Left kidney (tissue), 2 donors: ENCODE results near the gene SUGCT. TPM values are rescaled to one million over a fixed set of nuclear protein-coding genes. Genes with fewer than 3 reads are reported as not detected.
"Not testable (repeated sequence)": the region's sequence is repeated elsewhere in the genome, so short reads cannot be mapped to it uniquely, and the experiment has no call there.

Experiments
- DNase-seq: peaks from one replicate; pipeline ENCODE4 v3.0.0-alpha.2; 2013
- polyA plus RNA-seq: library from polyadenylated mRNA; unstranded; fragments of 120-200 nt; gene quantifications from one replicate; pipeline ENCODE4 v1.2.1, GENCODE V29; 2013; ENCODE audit not compliant: insufficient read length

The SUGCT gene
- polyA plus RNA-seq, 1 donor: 14.0 TPM

DNA sequence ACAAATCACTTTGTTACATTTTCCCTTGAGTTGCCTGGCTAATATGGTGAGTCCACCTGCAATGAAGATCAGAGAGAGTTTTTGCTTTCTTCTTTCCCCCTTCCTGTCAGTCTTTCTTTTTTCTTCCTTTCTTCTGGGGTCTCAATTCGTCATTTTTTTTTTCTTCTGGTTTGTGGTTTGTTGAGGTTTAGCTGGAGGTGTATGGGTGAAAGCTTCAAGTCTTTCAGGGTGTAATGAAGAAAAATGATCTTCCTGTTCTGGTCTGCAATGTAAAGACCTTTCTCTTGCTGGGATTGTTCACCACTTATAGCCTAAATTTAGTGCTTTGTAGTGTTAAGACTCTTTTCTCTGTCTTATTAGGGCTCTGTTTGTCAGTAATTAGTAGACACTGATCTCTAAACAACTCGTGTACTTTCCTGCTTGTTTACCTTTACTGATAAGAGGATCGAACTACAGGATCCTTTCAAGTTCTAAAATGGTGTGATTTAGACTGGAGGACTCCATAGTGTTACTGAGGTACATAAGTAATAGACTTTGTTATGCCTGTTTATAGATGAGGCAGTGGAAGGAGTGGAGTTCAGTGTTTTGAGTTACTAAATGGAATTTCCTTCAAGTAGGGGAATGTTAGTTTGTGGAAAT lies 129.1 kb downstream of the SUGCT start:
- DNase-seq: no peak

DNA sequence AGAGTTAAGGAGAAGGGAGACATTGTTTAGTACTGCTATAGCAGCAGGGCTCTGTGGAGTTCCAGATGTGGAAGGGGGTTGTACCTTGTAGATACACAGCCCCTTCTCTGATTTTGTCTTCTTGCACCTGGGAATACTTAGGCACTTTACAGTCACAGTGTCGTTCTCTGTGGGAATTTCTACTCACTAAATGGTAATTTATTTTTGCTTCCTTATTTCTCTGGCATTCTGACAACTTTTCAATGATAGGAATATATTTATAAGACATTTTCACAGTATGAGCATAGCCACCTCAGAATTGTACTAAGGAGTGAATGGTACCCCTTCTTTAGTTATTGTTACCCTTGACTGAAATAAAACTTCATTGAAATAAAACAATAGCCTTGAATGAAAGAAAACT lies 132.8 kb downstream of the SUGCT start:
- no peak for DNase-seq

DNA sequence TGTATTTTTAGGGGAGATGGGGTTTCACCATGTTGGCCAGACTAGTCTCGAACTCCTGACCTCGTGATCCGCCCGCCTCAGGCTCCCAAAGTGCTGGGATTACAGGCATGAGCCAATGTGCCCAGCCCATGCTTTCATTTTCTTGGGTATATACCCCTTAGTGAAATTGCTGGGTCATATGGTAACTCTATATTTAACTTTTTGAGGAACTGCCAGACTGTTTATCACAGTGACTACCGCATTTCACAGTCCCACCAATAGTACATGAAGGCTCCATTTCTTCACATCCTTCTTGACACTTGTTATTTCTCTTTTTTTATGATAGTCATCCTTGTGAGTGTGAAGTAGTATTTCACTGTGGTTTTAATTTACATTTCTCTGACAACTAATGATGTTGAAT lies 134.0 kb downstream of the SUGCT start:
- not testable (repeated sequence) for DNase-seq

DNA sequence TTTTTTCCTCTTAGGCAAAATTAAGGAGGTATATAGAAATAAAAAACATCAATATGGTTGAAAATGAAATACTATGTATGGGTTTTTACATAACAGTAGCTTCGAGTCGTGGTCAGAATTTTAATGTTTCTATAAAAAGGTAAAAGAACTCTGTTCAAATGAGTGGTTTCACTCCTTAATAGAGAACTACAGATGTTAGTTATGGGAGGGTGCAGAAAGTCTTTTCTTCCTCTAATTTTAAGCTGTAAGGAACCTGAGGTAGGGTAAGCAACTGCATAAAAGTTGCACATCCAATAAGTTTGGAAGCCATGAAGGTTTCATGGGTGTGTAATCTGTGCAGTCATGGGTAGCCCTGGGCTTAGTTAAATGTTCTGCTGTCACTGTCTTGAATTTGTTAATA lies 141.3 kb downstream of the SUGCT start:
- DNase-seq: no peak

DNA sequence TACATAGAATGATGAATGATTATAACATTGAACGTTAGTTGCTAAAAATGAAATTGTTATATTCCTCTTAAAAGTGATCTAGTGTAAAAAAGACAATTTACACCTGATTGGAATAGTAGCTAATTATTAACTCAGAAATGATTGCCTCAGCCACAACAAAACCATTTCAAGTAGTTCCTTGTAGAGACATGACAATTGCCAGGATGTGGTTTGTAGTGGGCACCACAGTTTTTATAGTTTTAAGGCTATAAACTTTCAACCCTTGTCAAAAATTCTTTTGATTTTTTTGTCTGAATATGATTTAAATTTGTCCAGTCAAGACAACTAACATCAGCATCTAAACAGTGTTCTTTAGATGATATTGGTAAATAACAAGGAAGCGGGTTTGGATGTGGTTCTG lies 145.2 kb downstream of the SUGCT start:
- no peak for DNase-seq

DNA sequence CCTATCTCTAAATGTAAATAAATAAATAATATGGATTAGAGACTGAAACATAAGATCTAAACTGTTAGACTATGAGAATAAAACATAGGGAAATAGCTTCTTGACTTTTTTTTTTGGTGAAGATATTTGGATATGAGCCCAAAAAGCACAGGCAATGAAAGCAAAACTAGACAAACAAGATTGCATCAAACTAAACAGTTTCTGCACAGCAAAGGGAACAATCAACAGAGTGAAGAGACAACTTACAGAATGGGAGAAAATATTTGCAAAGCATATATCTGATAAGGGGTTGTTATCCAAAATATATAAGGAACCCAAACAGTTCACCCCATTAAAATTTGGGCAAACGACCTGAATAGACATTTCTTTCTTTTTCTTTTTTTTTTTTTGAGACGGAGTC lies 148.1 kb downstream of the SUGCT start:
- no peak for DNase-seq

DNA sequence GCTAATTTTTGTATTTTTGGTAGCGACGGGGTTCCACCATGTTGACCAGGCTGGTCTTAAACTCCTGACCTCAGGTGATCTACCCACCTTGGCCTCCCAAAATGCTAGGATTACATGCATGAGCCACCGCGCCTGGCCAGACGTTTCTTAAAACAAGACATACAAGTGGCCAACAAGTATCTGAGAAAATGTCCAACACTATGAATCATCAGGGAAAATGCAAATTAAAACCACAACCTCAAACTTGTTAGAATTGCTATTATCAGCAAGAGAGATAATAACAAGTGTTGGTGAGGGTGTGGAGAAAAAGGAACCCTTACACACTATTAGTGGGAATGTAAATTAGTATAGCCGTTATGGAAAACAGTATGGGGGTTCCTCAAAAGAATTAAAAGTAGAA lies 148.6 kb downstream of the SUGCT start:
- DNase-seq: no peak

DNA sequence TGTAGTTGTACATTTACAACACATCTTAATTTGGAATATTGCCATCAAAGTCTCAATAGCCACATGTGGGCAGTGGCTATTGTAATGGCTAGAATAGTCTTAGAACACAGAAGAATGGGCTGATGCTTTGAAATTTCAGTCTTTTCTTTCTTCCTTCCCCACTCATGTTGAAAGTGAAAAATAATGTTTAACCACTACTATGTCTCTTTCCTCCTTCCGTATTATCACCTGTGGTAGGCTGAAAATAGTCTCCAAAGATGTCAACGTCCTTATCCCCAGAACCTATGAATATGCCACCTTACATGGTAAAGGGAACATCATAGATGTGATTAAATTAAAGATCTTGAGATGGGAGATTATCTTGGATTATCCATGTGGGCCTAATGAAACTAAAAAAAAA lies 154.0 kb downstream of the SUGCT start:
- DNase-seq: no peak

DNA sequence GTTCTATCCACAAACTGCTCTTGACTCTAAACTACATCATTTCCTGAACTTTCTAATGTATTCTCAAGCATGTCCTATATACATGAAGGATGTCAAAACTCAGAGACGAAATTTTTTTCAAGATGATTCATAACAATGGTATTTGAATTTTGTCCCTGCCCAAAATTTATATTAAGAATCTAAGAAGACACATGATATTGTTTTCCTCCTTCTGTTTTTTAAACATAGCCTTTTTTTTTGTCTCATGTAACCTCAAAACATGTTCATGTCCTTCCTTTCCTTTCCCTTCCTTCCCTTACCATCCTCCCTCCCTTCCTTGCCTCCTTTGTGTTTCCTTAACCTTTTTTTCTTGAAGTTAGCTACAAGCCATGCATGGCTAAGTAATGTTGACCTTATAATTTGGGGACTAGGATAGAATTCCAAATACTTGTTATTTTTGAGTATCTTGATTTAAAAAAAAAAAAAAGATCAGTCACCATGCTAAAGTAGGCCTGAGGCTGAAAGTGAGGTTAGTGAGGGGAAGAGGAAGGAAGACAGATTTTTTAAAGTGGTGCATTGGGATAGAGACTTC lies 163.0 kb downstream of the SUGCT start:
- no peak for DNase-seq

DNA sequence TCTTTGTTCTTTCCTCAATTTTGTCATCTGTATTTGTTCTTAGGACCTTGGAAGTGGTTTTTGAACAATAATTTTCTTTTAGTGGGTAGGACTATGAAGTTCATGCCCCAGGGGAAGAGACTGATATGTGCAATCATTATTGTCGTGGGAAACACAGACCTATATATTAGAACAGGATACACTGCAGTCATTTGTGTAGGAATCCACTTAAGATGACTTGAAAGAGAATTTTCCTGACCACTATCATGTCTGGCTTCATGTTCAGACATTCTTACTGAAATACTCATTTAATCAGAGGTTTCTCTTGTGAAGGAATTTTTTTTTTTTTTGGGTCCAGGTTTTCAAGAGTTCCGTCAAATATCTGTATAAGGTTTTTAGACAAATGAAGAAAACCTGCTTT lies 163.6 kb downstream of the SUGCT start:
- DNase-seq: no peak

DNA sequence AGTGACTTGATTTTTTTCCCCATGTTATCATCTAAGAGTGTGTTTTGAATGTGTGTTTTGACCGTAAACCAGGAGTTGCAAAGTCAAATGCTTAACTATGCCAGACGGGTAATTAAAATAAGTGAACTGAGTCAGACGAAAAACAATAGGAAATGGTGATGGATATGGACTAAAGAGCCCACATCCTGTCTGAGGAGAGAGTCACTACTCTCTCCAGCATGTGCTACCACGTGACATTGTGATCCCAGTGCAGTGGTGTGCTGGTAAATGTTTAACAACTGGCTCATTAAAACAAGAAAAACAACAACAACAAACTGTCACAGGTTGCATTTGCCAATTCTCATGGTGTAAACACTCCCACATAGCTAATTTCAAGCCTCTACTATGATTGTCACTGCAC lies 164.3 kb downstream of the SUGCT start:
- DNase-seq: no peak

DNA sequence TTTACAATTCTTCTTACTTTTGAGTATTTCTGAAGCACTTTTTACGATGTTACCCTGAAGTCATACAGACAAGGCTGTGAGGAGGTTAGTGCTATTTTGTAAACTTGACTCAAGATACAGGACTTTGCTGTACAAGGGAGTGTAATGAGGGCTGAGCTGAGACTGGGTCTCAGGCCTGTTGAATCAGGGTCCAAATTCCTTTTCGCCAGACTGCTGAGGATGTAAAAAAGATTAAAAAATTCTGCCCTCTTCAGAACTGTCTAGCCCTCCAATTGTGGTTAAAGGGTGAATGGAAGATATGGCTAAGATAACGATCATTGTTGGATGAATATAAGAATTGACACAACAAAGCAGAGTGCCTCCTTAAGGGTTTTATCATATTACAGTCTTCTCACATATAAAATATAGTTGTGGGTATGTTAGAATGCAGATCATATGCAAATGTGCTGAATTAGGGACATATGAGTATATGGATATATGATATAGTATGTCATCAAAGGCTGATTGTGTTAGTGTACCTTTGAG lies 165.4 kb downstream of the SUGCT start:
- DNase-seq: no peak

DNA sequence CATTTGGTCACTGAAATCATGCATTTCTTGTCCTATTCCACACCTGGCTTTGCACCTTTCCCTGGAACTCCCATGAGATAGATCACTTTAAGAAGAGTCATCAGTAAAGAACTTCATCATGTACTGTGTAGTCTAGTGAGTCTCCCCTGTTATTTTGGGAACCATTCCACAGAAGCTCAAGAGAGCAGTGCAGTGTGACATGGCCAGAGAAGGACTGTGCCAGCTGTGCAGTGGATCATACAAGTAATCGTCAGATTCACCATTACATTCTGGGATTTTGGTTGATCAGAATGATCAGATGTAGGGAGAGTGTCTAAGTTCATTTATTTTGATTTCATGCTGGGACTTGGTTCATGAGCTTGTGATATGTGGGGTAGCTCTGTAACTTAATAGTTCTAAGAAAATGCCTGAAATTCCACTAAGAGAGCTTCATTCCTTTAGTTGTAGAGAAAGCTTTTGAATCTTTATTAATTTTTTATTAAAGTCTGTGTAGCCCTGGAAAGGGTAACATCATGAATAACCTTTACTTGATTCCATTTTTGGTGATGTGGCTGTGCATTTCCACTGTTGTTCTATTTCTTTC lies 166.8 kb downstream of the SUGCT start:
- DNase-seq: no peak

DNA sequence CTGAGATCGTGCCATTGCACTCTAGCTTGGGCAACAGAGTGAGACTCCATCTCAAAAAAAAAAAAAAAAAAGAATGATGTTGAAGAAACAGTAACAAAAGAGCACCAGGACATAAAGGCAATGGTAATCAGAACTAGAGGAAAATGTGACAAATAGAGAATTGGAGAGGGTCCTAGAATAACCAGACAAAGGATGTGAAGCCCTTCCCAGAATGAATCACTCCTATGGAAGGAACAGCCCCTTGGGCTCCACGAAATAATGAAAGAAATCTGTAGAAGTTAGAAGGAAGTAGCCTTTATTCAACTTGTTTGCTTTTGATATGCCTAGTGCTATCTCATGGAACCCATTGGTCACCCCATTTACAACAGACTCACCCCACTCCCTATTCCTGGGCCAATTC lies 169.2 kb downstream of the SUGCT start:
- DNase-seq: no peak

DNA sequence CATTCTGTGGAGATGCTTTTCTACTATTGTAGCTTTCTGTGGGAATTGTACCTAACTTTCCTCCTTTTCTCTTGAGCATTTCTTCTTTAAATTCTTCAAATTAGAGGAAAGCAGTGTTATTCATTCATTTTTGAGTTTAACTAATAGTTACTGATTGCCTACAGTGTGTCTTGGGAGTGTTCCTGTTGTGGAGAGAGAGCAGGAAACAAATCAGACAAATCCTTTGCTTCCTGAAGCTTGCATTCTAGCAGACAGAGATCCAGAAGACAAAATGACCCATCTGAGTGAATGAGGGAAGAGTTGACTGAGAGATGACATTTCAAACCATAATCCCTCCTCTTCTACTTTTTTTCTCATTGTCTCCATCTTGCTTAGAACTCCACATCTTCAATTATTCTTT lies 170.4 kb downstream of the SUGCT start:
- DNase-seq: no peak

DNA sequence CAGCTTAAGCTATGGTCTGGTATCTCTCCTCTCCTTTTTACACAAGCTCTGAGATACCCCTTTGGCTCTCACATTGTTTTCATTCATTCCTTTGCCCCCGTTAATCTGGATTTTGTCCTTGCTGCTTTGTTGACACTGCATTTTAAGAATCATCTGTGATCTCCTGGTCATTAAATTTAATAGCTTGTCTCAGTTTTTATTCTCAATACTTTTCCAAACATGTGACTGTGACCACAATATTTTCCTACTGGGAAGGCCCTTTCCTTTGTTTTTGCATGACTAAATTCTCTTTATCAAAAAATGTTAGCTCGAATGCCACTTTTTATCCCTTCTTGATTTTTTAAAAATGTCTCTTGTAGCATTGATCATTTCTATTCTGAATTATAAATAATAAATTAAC lies 171.2 kb downstream of the SUGCT start:
- DNase-seq: no peak

DNA sequence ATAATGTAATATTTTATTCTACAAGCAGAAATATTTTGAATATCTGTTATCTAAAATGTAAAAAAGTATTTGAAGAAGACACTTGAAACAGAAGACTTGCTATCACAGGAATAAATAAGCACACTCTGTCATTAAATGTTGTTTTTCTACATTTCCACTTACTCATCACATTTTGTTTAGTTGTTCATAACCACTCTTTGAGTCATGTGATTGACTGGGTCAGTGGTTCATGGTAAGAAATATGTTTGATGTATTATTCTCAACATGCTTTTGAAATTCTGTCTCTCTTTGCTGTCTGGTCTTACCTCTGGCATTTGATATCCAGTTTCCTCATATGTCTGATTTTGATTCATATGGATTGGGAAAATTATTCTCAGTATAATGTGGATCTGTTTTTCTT lies 171.8 kb downstream of the SUGCT start:
- DNase-seq: no peak

DNA sequence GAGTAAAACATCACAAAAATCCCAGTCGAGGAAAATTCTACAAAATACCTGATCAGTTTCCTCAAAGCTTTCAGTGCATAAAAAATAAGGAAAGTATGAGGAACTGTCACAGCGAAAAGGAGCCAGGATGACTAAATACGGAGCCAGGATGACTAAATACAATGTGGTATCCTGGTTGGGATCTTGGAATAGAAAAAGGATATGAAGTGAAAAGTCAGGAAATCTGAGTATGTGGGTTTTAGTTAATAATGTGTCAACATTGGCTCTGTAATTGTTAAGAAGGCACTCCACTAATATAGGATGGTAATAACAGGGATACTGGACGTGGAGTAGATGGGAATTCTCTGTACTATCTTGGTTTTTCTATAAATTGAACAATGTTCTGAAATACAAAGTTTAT lies 175.5 kb downstream of the SUGCT start:
- no peak for DNase-seq

DNA sequence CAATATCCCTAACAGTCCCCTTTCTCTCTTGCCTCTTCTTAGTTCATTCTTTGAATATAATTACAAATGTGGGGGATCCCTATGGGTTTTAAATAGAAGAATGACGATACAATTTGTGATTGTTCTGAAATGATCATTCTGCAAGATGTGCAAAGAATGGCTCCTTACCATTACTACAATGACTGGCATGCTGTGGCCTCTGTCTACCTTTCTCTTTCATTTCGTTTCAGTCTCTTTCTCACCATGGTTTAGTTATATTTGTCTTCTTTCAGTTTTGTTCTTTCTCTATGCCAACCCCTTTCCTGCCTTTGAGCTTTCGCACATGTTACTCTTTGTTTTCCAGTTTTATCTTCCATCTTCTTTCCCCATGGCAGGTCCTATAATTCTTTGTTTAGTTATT lies 176.5 kb downstream of the SUGCT start:
- DNase-seq: no peak

DNA sequence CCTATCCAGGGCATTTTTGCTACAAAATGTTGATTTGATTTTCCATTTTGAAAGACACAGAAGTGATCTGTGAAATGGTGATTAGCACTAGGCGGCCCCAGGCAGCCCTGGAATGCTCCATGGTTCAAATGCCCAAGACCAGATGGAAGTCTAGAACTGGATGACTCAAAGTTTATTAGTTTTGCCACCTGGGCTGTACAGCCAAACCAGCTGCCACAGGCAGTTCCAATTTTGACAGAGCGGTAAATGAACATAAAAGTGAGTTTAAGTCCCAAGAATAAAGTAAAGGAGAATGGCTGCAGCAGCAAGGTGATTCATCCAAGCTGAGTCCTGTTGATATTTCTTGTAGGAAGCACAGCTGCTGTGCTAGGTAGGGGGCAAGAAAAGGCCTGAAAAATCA lies 180.5 kb downstream of the SUGCT start:
- no peak for DNase-seq

DNA sequence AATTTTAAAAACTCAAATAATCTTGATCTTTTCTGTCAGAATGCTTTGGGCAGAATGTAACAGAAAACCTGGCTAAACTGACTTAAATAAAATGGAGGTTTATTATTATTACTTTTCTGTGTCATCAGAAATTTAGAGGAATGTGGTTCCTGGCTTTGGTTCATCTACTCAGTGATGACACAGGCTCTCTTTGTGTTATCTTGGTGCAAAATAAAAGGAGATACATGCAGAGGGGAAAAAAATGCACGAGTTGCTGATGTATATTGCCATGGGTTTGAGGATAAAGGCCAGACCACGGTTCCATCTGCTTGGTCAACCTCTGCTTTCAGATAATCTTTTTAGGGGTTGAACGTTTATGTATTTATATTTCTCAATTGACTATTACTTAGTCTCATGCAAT lies 181.4 kb downstream of the SUGCT start:
- DNase-seq: no peak

DNA sequence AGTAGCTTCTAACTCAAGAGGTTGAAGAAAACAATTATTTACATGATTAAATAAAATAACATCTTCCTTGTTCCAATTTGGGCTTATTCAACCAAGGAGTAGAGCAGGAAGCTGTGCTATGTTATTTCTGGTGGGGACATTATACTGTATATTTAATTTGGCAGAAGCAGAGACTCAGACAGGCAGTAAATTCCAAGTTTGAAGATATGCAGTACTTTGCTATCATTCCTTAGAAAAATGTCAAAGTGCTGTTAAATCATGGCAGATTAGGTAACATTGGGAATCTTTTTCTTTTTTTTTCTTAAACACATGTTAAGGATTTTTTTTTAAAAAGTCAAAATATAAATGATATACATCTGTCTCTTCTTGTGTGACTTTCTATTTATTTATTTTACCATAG lies 190.1 kb downstream of the SUGCT start:
- DNase-seq: peak; percentile 25

DNA sequence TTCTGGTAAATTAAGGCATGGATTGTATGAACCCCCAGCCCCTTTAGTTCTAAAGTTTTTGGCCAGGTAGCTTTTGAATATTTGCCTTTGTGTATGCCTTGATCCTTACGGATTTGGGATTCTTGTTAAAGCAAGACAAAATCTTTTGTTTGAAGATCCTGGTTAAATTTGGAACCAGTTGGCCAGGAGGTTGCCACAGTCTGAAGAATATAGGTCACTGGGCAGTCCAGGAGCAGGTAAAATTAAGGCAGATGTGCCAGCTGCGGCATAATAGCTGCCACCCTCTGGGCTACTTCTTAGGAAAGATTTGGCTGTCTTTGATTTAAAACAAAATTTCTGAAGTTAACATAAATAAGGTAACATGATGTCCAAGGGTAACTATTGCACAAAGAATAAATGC lies 192.3 kb downstream of the SUGCT start:
- DNase-seq: no peak

DNA sequence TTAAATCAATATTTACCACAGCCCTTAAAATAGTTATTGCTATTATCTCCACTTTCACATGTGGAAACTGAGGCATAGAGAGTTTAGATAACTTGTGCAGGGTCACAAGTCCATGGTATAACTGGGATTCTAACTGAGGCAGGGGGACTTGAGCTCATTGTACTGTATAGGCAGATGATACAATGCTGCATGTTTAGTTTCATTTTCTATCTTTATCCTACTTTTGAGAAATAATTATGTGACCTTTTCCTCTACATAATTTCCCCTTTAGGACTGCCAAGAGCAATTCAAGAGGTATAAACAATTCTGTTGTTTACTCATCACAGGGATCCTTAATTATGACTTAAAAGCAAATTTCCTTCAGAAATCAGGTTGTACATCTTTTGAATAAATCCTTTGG lies 193.1 kb downstream of the SUGCT start:
- no peak for DNase-seq
